Testis (tissue), 3 donors: ENCODE results near the gene ACTMAP. TPM values are rescaled to one million over a fixed set of nuclear protein-coding genes. Genes with fewer than 3 reads are reported as not detected.
"Not testable (repeated sequence)": the region's sequence is repeated elsewhere in the genome, so short reads cannot be mapped to it uniquely, and the experiment has no call there.

ENCODE experiments used
- DNase-seq: peaks from one replicate; pipeline ENCODE4 v3.0.0-alpha.2; 2019
- H3K27ac ChIP-seq, 2 donors: fragments of 200-600 bp; sonication (generic); one replicate each; pipeline ENCODE4 v1.5.1; 2019
- H3K27me3 ChIP-seq: fragments of 200-600 bp; sonication (generic); one replicate; pipeline ENCODE4 v1.5.1; 2019
- H3K36me3 ChIP-seq: fragments of 200-600 bp; sonication (generic); one replicate; pipeline ENCODE4 v1.5.1; 2017; ENCODE audit warnings: low read depth; ENCODE audit errors: missing control alignments
- H3K4me1 ChIP-seq: fragments of 200-600 bp; sonication (generic); one replicate; pipeline ENCODE4 v1.5.1; 2019
- H3K4me3 ChIP-seq, 2 donors: fragments of 200-600 bp; sonication (generic); one replicate each; pipeline ENCODE4 v1.5.1; 2017 to 2019
- H3K9me3 ChIP-seq: fragments of 200-600 bp; sonication (generic); one replicate; pipeline ENCODE4 v1.5.1; 2017
- POLR2A ChIP-seq: fragments of 450-650 bp; IDR thresholded peaks from one replicate; pipeline ENCODE4 v1.6.1; 2017; ENCODE audit warnings: antibody characterized with exemption, mild to moderate bottlenecking, moderate library complexity
- WGBS, 2 donors: methylation state at CpG; one replicate each; pipeline ENCODE4 v1.1.5; 2018; 5-methylcytosine and 5-hydroxymethylcytosine counted together
- intact Hi-C: fragments of 100-400 bp; cut with DNase I; formaldehyde crosslinking; loops from one replicate; pipeline ENCODE4 v1.15.1; 2023; ENCODE audit warnings: low total_unique reads
- polyA plus RNA-seq: library from polyadenylated mRNA; stranded (reverse); fragments of 350-450 nt; fragmentation: Illumina TruSeq; extraction: RNeasy Lipid Tissue Mini Kit (QIAGEN cat#74804); gene quantifications from one replicate; pipeline ENCODE4 v1.2.3, GENCODE V29; 2014; ENCODE audit warnings: low read depth, low replicate concordance; ENCODE audit not compliant: insufficient read depth
- total RNA-seq, 2 donors: library from RNA; depleted of rRNA; stranded (reverse); fragments of >200 nt; gene quantifications; one replicate each; pipeline ENCODE4 v1.2.3, GENCODE V29; 2016
- TF ChIP-seq, protein P1 (sequence below), 3 experiments: fragments of 450-650 bp in 2 of 3; fragments of 200-600 bp in 1 of 3; sonication (generic) in 1 of 3; IDR thresholded peaks; one replicate each; pipeline ENCODE4 v1.5.1; 2016 to 2019; ENCODE audit warnings: antibody characterized with exemption in 3 of 3, mild to moderate bottlenecking in 2 of 3, moderate library complexity in 1 of 3

Gene ACTMAP
- total and polyA plus RNA-seq, 3 donors from 2014 or later: 14.8 to 21.5 (median 17.7) TPM

GRCh38 chr19:40768869-40769268 lies 18.6 kb upstream of the ACTMAP start:
- no peak overlapping the region for H3K4me3 ChIP-seq
- no peaks in the 10 kb centered on the region for H3K27me3 ChIP-seq
- no peak for DNase-seq
- intact Hi-C loops: no loop called here
- TF ChIP-seq POLR2A: no peak
- TF ChIP-seq, protein P1, sequence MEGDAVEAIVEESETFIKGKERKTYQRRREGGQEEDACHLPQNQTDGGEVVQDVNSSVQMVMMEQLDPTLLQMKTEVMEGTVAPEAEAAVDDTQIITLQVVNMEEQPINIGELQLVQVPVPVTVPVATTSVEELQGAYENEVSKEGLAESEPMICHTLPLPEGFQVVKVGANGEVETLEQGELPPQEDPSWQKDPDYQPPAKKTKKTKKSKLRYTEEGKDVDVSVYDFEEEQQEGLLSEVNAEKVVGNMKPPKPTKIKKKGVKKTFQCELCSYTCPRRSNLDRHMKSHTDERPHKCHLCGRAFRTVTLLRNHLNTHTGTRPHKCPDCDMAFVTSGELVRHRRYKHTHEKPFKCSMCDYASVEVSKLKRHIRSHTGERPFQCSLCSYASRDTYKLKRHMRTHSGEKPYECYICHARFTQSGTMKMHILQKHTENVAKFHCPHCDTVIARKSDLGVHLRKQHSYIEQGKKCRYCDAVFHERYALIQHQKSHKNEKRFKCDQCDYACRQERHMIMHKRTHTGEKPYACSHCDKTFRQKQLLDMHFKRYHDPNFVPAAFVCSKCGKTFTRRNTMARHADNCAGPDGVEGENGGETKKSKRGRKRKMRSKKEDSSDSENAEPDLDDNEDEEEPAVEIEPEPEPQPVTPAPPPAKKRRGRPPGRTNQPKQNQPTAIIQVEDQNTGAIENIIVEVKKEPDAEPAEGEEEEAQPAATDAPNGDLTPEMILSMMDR (IDR thresholded peaks at IDR 0.05): no peak
- H3K9me3 ChIP-seq: no peaks in the 10 kb centered on the region
- H3K36me3 ChIP-seq: no peaks in the 10 kb centered on the region
- no peak overlapping the region for H3K27ac ChIP-seq
- WGBS, 2 donors: 75 to 78% methylated on average over 5 of the region's 5 CpGs
- H3K4me1 ChIP-seq: no peaks in the 10 kb centered on the region

DNA sequence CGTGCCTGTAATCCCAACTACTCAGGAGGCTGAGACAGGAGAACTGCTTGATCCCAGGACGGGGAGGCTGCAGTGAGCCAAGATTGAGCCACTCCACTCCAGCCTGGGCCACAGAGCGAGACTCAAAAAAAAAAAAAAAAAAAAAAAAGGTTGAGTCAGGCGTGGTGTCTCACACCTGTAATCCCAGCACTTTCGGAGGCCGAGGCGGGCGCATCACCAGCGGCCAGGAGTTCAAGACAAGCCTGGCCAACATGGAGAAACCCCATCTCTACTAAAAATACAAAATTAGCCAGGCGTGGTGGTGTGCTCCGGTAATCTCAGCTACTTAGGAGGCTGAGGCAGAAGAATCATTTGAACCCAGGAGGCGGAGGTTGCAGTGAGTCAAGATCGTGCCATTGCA lies 16.1 kb upstream of the ACTMAP start:
- H3K36me3 ChIP-seq, H3K4me1 ChIP-seq, H3K27ac ChIP-seq, H3K4me3 ChIP-seq, DNase-seq, H3K9me3 ChIP-seq, intact Hi-C loops, H3K27me3 ChIP-seq: not testable (repeated sequence)
- WGBS, 2 donors: 93 to 96% methylated on average over 13 of the region's 13 CpGs

DNA sequence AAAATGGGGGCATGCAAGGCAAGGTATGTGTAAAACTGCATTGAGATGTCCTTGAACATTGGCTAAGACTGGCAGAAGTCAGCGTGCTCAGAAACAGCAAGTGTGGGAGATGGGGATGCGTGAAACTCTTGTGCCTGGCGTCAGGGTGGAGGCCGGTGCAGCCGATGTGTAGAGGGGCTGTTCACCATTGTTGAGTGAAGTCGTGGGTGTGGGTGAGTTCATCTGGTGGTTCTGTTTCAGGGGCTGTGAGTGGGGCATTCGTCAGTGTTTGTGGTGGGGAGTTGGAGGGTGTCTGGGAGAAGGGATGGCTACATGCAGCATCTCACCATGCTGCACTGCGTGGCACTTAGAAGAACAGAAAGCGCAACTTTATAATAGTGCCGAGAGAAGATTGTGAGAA lies 13.7 kb upstream of the ACTMAP start:
- Histone ChIP-seq H3K4me1 (no peaks in the 10 kb centered on the region), H3K36me3 (no peaks in the 10 kb centered on the region), H3K27me3 (no peaks in the 10 kb centered on the region), H3K4me3 (no peak overlapping the region), H3K9me3 (no peaks in the 10 kb centered on the region), H3K27ac (no peak overlapping the region)
- WGBS, 2 donors: 85 to 89% methylated on average over 9 to 10 of the region's 10 CpGs
- TF ChIP-seq, protein P1 (IDR thresholded peaks at IDR 0.05): no peak
- intact Hi-C loops: no loop called here
- DNase-seq: no peak

- no peak for DNase-seq
- H3K4me1 ChIP-seq: no peaks in the 10 kb centered on the region
- no peak overlapping the region for H3K27ac ChIP-seq
- H3K9me3 ChIP-seq: no peaks in the 10 kb centered on the region
- no peaks in the 10 kb centered on the region for H3K27me3 ChIP-seq
- H3K36me3 ChIP-seq: no peaks in the 10 kb centered on the region
- intact Hi-C loops: no loop called here
- no peak overlapping the region for H3K4me3 ChIP-seq
- TF ChIP-seq POLR2A: no peak
- TF ChIP-seq, protein P1 (IDR thresholded peaks at IDR 0.05): no peak
- WGBS, 2 donors: 92 to 96% methylated on average over 6 to 7 of the region's 7 CpGs
Observed at GRCh38 chr19:40763526-40763925, 13.2 kb upstream of the ACTMAP start.

DNA sequence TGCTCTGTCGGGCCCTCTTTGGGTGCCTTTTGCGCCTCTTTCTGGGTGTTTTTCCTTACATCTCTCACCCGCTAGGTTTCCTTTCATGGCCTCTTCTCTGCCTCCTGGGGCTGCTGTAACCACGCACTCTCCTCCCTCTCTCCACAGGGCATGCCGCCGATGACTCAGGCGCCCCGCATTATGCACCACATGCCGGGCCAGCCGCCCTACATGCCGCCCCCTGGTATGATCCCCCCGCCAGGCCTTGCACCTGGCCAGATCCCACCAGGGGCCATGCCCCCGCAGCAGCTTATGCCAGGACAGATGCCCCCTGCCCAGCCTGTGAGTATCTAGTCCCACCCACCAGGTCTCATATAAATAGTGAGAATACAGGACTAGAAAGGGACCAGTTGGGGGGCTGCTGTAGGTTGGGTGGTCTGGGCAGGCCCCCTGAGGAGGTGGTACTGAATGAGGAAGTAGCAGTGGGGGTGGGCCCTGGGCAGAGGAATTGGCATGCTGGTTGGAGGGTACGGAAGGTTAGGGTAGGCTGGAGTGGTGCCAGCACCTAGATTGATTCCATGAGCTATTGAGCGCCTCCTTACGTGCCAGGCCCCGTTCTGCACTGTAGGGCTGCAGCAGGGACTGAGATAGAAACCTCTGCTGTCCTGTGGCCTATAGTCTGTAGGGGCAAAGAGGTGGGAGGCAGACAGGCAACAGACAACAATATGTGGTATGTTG lies 12.6 kb upstream of the ACTMAP start:
- TF ChIP-seq POLR2A: no peak
- TF ChIP-seq, protein P1 (IDR thresholded peaks at IDR 0.05): no peak
- Histone ChIP-seq H3K4me3 (no peak overlapping the region), H3K4me1 (no peaks in the 10 kb centered on the region), H3K27ac (no peak overlapping the region), H3K36me3 (no peaks in the 10 kb centered on the region), H3K27me3 (no peaks in the 10 kb centered on the region), H3K9me3 (no peaks in the 10 kb centered on the region)
- WGBS, 2 donors: 90 to 91% methylated on average over 17 of the region's 17 CpGs
- intact Hi-C loops: no loop called here
- DNase-seq: no peak
